ENCODE results near the gene IL17B.

IL17B gene, protein sequence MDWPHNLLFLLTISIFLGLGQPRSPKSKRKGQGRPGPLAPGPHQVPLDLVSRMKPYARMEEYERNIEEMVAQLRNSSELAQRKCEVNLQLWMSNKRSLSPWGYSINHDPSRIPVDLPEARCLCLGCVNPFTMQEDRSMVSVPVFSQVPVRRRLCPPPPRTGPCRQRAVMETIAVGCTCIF

DNA sequence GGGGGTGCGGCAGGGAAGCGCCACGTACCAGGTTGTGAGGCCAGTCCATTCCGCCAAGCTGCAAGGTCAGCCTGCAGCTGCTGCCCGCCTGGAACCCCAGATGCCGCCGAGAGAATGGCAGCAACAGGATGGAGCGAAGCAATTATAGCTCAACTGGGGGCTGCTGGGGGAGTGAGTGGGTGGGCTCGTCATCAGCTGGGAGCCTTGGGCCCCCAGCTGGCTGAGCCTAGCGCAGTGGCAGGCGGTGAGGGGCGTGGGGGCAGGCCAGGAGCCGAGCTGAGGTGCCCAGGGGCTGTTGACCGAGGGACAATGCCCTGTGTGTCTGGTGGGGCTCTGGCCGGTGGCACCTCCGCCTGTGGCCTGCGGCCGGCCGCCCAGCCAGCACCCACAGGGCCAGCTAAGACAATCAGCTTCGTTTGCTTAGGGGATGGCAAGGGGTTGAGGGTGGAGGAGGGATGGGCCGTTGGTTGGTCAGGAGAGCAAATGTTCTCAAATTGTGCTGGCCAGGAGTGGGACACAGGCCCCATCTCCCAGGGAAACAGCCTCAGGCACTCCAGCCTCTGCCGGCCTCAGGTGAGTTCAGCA lies at the start of gene IL17B:
Gene IL17B (minus strand): TSS at position 116 of the 585 bp plus-strand sequence. CDS start 67 bp downstream, at position 49.
- DNase-seq, result no peak

DNA sequence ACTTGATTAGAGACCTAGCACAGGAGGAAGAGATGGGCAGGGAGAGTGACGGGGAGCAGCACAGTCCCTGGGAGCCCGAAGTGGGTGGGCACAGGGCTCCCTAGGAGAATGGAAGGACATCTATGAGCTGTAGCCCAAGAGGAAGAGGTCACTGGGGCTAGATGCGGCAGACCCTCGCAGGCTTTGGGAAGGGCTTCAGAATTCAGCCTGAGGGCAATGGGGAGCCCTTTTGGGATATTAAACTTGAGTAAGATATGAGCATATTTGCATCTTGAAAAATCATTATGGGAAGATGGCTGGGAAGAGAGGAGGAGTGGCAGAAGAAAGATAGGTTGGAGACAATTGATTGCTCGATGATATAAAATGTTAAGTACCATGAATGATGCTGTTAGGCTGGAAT lies 48.9 kb upstream of the IL17B start:
- DNase-seq, result no peak

DNA sequence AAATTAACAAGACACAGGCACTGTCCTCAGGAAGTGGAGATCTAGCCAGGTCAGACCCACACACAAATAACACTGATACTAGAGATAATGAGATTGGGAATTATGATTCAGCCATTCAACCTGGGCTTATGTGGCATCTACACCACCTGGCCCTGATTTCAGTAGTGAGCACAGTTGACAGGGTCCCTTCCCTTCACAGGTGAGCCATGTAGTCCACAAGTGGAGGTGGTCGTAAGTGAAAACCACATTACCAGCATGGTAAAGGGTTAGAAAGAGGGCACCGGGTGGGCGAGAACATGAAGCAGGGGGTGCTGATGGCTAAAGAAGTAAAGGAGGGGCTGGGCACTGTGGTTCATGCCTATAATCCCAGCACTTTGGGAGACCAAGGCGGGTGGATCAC lies 48.3 kb upstream of the IL17B start:
- DNase-seq, result no peak

DNA sequence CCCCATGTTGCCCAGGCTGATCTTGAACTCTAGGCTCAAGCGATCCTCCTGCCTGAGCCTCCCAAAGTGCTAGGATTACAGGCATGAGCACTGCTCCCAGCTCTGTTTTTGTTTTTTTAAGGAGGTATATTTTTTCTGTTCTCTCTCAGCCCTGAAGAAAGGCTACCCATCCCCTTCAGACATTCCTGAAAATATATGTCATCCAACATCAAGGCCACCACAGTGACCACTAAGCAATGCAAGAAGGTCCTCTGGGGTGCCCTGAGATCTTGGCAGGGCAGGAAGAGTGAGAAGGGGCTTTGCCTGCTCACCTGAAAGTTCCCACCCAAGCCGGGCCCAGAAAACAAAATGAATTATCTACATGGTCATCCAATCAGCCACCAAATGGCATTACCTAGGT lies 47.8 kb upstream of the IL17B start:
- no peak for DNase-seq

DNA sequence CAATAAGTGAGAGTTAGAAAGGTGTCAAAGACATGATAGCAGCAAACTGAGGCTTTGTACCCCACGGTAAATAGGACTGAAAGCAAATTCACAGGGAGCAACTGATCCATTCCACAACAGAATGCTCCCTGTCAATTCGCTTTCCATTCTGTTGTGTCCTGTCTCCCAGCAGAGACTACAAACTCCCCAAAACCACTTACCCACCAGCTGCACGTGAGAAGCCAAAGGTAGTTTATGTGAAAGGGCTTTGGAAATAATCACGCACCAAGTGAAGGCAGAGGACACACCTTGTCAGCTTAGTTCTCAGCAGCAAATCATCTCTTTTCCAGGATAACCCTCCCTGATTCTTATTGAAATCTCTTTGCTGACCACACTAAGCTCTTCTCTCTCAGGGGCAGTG lies 46.6 kb upstream of the IL17B start:
- no peak for DNase-seq

- no peak for DNase-seq
Measured at GRCh38 chr5:149424371-149425315, 45.6 kb upstream of the IL17B start.

DNA sequence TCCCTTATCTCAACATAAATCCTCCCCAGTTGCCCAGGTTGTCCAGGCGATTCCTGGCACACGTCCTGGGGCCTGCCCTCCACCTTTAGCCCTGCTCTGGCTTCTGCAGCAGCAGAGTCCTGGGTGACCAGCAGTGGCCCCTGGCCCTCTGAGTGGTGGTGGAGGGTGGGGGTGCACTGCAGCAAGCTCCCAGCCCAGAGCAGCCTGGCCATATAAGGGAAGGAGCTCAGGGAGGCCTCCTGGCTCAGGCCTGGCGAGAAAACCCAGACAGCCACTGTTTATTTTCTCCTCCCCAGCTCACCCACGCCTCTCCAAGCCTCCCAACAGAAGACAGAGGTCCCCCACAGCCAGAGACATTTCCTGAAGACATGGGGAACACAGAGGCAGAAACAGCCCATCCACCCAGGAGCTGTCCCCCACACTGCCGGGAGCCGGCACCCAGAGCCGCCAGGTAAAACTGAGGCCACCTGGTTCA lies 44.7 kb upstream of the IL17B start:
- DNase-seq, result no peak

- peak in 1 of 6 experiments; percentile 52 for DNase-seq
Measured at GRCh38 chr5:149423049-149423793, 44.1 kb upstream of the IL17B start.

DNA sequence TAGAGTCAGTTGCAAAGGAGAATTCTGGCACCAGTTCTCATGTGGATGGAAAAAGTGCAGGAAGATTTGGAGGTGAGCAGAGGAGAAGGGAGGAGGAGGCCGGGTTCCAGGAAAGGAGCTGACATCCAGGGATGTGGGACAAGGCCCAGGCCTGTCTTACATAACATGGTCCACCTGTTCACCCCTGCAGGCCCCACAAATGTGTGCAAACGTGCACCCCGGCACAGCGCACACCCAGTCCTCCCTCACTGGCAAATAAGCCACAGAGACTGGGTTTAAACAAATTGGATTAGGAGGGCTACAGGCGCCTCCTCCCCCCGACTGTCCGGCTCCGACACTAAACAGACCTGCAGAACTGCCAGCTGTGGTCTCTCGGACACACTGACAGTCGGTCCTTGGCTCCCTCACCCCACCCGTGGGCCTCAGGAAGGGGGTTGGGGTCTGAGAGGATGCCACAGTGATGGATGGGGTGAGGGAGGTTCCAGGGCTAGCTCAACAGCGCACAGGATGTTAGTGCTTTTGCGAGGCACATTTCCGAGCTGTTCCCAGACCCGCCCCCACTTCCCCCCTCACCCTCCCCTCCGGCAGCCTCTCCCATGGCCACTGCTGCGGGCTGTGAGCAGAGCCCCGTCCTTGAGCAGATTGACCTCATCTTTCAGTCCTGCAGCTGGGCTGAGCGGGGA lies 43.4 kb upstream of the IL17B start:
- peak in 3 of 6 experiments; percentile 3 to 52 (median 24) for DNase-seq

DNA sequence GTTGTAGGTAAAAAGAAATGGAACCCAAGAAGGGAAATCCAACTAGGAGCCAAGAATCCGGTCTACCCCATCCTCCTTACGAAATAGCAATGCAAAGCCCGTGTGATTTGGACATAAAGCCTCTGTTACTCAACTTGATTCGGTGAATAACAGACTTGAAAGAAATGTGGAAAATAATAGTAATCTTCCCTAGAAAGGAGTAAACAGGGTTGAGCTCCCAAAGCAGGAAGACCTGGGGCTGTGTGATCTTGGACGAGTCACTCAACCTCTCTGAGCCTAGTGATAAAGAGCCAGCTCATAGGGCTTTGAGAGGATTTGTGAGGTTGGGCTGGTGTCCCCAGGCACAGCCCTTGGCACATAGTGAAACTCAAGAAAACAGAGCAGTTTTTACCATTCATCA lies 42.7 kb upstream of the IL17B start:
- no peak for DNase-seq

DNA sequence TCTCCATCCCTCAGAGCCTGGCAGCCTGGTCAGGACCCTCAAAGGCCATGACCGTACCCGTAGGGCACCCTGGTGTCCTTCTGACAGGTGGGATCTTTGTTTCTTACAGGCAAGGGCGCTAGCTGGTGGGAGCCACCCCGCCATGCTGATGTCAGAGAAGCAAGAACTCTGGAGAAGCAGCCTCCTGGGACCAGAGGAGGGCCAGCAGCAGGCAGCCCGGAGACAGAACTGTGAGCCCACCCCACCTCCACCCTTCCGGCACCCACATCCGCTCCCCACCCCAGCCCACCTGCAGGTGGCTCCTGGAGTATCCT lies 42.2 kb upstream of the IL17B start:
- DNase-seq, result no peak

GRCh38 chr5:149420545-149421371 lies 41.7 kb upstream of the IL17B start:
- DNase-seq, result no peak

- DNase-seq, result no peak
Measured at GRCh38 chr5:149419859-149420544, 40.9 kb upstream of the IL17B start.

- DNase-seq, result no peak
Measured at GRCh38 chr5:149419532-149419858, 40.4 kb upstream of the IL17B start.

GRCh38 chr5:149418910-149419531 lies 39.9 kb upstream of the IL17B start:
- no peak for DNase-seq

GRCh38 chr5:149417711-149418368 lies 38.7 kb upstream of the IL17B start:
- DNase-seq, result no peak

GRCh38 chr5:149416987-149417710 lies 38.1 kb upstream of the IL17B start:
- no peak for DNase-seq

DNA sequence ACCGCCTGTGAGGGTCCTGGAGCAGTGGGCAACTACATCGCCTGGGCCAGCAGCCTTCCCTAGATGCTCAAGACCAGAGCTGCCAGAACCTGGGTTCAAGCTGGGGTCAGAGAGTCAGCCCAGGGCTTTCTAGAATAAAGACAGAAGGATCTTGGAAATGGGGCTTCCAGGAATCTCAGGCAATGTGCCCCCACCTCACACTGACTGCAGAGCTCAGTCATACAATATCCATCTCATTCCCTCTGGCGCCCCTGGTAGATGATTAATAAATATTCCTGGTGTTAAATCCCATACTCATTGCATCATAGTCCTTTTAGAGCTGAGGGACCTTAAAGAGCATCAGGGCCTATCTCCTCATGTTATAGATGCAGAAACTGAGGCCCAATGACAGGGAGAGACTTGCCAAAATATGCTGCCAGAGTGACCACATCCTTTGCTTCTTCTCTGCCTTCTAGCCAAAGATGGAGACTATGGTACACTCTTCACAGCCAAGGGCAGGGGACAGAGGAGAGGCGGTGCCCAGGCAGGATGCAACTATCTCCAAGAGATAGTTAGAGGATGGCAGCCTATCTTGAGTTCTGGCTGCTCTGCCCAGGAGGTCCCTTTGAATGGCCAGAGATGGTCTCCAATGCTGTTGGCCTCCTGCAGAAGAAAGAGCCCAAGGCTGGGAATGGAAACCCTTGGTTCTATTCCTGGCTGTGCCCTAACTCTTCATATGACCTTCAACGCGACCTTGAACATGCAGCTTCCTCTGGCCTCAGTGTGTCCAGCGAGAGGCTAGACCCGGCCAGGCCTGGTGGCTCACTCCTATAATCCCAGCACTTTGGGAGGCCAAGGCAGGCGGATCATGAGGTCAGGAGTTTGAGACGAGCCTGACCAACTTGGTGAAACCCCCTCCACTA lies 36.2 kb upstream of the IL17B start:
- DNase-seq, result no peak

Data from stimulated activated naive CD4-positive, alpha-beta T cell (primary cell).